PC-3 (cell line): ENCODE measurements around the gene MUS81. TPM values are rescaled to one million over a fixed set of nuclear protein-coding genes. Genes with fewer than 3 reads are reported as not detected.

Source experiments
- ATAC-seq: fragments of 200-7000 bp; cut with Tn5 transposase; 2 replicates; pipeline ENCODE4 v1.9.1; 2020; ENCODE audit warnings: mild to moderate bottlenecking, moderate library complexity
- BruUV-seq: library from RNA; stranded (reverse); fragments of 400-500 nt; replicated peaks from 2 replicates; lab custom pipeline; 2021; lab: Mats Ljungman, UMichigan
- CTCF ChIA-PET: fragments of 300-600 bp; sonication (Branson Sonifier 250); formaldehyde crosslinking; loops from one replicate; lab custom pipeline; 2022; ENCODE audit warnings: antibody characterized with exemption; lab: Charles Lee
- POLR2A ChIA-PET: fragments of 300-600 bp; sonication (Branson Sonifier 250); formaldehyde crosslinking; loops from one replicate; lab custom pipeline; 2022; ENCODE audit warnings: antibody characterized with exemption; ENCODE audit not compliant: unreplicated experiment; lab: Charles Lee
- DNase-seq: peaks from one replicate; pipeline ENCODE4 v3.0.0-alpha.2; 2015
- H2AFZ ChIP-seq: fragments of 300-600 bp; sonication (generic); 2 replicates; pipeline ENCODE4 v1.6.0; 2016; ENCODE audit warnings: antibody characterized with exemption, low read length
- H3F3A ChIP-seq: fragments of 300-600 bp; sonication (generic); one replicate; pipeline ENCODE4 v1.6.0; 2017; ENCODE audit warnings: antibody characterized with exemption, low read length, control low read depth, mild to moderate bottlenecking; ENCODE audit not compliant: unreplicated experiment
- H3K27ac ChIP-seq: fragments of 300-600 bp; sonication (generic); 2 replicates; pipeline ENCODE4 v1.5.1; 2016; ENCODE audit warnings: mild to moderate bottlenecking, low read length
- H3K27me3 ChIP-seq: fragments of 300-600 bp; sonication (generic); 2 replicates; pipeline ENCODE4 v1.6.1; 2016; ENCODE audit warnings: low read length, mixed read lengths
- H3K36me3 ChIP-seq: fragments of 300-600 bp; sonication (generic); 2 replicates; pipeline ENCODE4 v1.6.1; 2016; ENCODE audit warnings: low read depth, mixed run types, low read length, mixed read lengths
- H3K4me1 ChIP-seq: fragments of 300-600 bp; sonication (generic); 2 replicates; pipeline ENCODE4 v1.5.1; 2016; ENCODE audit warnings: low read length; ENCODE audit not compliant: insufficient read depth
- H3K4me2 ChIP-seq: fragments of 300-600 bp; sonication (generic); 2 replicates; pipeline ENCODE4 v1.6.0; 2016; ENCODE audit warnings: low read length
- H3K4me3 ChIP-seq: fragments of 300-600 bp; sonication (generic); 2 replicates; pipeline ENCODE4 v1.5.1; 2016; ENCODE audit warnings: mild to moderate bottlenecking, low read length, mixed read lengths
- H3K79me2 ChIP-seq: fragments of 300-600 bp; sonication (generic); 2 replicates; pipeline ENCODE4 v1.6.1; 2017; ENCODE audit warnings: low read length, mixed read lengths
- H3K9ac ChIP-seq: fragments of 300-600 bp; sonication (generic); 2 replicates; pipeline ENCODE4 v1.6.0; 2016; ENCODE audit warnings: mild to moderate bottlenecking, low read length
- H3K9me2 ChIP-seq: fragments of 300-600 bp; sonication (generic); replicated peaks from 2 replicates; pipeline ENCODE4 v1.6.1; 2016; ENCODE audit warnings: mixed run types, low read length, mixed read lengths
- H3K9me3 ChIP-seq: fragments of 300-600 bp; sonication (generic); 2 replicates; pipeline ENCODE4 v1.6.1; 2016; ENCODE audit warnings: low read length, mixed read lengths
- H4K20me1 ChIP-seq: fragments of 300-600 bp; sonication (generic); 2 replicates; pipeline ENCODE4 v1.6.1; 2016; ENCODE audit warnings: low read length, mixed read lengths
- CTCF ChIP-seq: fragments of 300-600 bp; sonication (generic); conservative IDR thresholded peaks from 2 replicates; pipeline ENCODE4 v1.5.1; 2017; ENCODE audit warnings: antibody characterized with exemption, low read depth, mild to moderate bottlenecking, low read length
- EZH2 ChIP-seq: fragments of 300-600 bp; sonication (generic); IDR thresholded peaks from one replicate; pipeline ENCODE4 v1.6.1; 2017; ENCODE audit warnings: antibody characterized with exemption, mild to moderate bottlenecking, low read length; ENCODE audit not compliant: unreplicated experiment
- EZH2phosphoT487 ChIP-seq: fragments of 300-600 bp; sonication (generic); IDR thresholded peaks from 2 replicates; pipeline ENCODE4 v1.6.1; 2018; ENCODE audit warnings: mild to moderate bottlenecking, antibody characterized with exemption, low read length, borderline replicate concordance
- intact Hi-C: fragments of 100-400 bp; cut with micrococcal nuclease; formaldehyde crosslinking; loops from 2 replicates; pipeline ENCODE4 v1.9.0; 2023
- total RNA-seq: library from RNA; depleted of rRNA; stranded (reverse); fragments of >200 nt; gene quantifications from 2 replicates; pipeline ENCODE4 v1.2.3, GENCODE V29; 2014

MUS81 gene
- total RNA-seq, 1 experiment from 2014 or later, result 82.0 TPM

GRCh38 chr11:65885231-65885630, 25.0 kb downstream of the MUS81 start:
- H3K4me3 ChIP-seq, result no peak overlapping the region
- ChIA-PET CTCF (interaction anchor here (0.5 to 2.0 kb wide), 9 partner anchors 16 to 384 kb away, joined by 3 to 14 read pairs (median 5); partner anchors contain the start of gene MUS81), POLR2A (interaction anchor here (0.6 kb wide), 1 partner anchor 27 kb away, joined by 4 read pairs; no protein-coding TSS in a partner anchor)
- ATAC-seq (no peak), DNase-seq (no peak)
- no TSS peak for BruUV-seq
- no peak overlapping the region for H3K4me2 ChIP-seq
- peaks cover 37% of the 10 kb centered on the region for H3K36me3 ChIP-seq
- no peaks in the 10 kb centered on the region for H4K20me1 ChIP-seq
- H3K9ac ChIP-seq, result no peak overlapping the region
- no peak overlapping the region for H3K27ac ChIP-seq
- no peaks in the 10 kb centered on the region for H3K27me3 ChIP-seq
- H3F3A ChIP-seq, result peaks cover 7% of the 10 kb centered on the region
- H3K79me2 ChIP-seq, result peaks cover 36% of the 10 kb centered on the region
- no peak overlapping the region for H2AFZ ChIP-seq
- peaks cover 30% of the 10 kb centered on the region for H3K4me1 ChIP-seq
- intact Hi-C loops, result no loop called here
- no peaks in the 10 kb centered on the region for H3K9me2 ChIP-seq
- no peaks in the 10 kb centered on the region for H3K9me3 ChIP-seq
- no peak for TF ChIP-seq EZH2
- no peak for TF ChIP-seq CTCF
- TF ChIP-seq EZH2phosphoT487, result no peak

- H2AFZ ChIP-seq, result no peak overlapping the region
- no peak overlapping the region for H3K9ac ChIP-seq
- H3K4me3 ChIP-seq, result no peak overlapping the region
- no peaks in the 10 kb centered on the region for H3K9me3 ChIP-seq
- TF ChIP-seq EZH2 (no peak), CTCF (no peak), EZH2phosphoT487 (no peak)
- H3K9me2 ChIP-seq, result no peaks in the 10 kb centered on the region
- intact Hi-C loops, result no loop called here
- no peak for DNase-seq
- no peaks in the 10 kb centered on the region for H4K20me1 ChIP-seq
- peaks cover 7% of the 10 kb centered on the region for H3F3A ChIP-seq
- CTCF ChIA-PET, result interaction anchor here (0.6 to 2.0 kb wide), 3 partner anchors 26 to 159 kb away, joined by 3 to 14 read pairs (median 9); partner anchors contain the start of gene MUS81
- POLR2A ChIA-PET, result no interaction called here
- peaks cover 37% of the 10 kb centered on the region for H3K36me3 ChIP-seq
- no peak overlapping the region for H3K27ac ChIP-seq
- ATAC-seq, result no peak
- peak overlapping the region; percentile 96; the same call in 1 of the 2 replicates for H3K4me2 ChIP-seq
- no peaks in the 10 kb centered on the region for H3K27me3 ChIP-seq
- H3K79me2 ChIP-seq, result peaks cover 36% of the 10 kb centered on the region
- BruUV-seq, result no TSS peak
- peaks cover 31% of the 10 kb centered on the region for H3K4me1 ChIP-seq
Measured at GRCh38 chr11:65885808-65886536, 25.7 kb downstream of the MUS81 start.
